Measurements from ENCODE around the gene COLEC11. TPM values are rescaled to one million over a fixed set of nuclear protein-coding genes. Genes with fewer than 3 reads are reported as not detected.

COLEC11 gene
- total and polyA plus RNA-seq, 2 donors (not counting 1 experiment from before 2014, with no cell fraction given) = not detected

GRCh38 chr2:3670376-3670775, 75.5 kb downstream of the COLEC11 start:
- POLR2A ChIA-PET = no interaction called here
- ATAC-seq (ENCODE audit: low read depth) = no peak
- TF ChIP-seq CTCF (IDR thresholded peaks at IDR 0.05) = no peak
- Mint-ChIP-seq H3K27ac (no peak overlapping the region), H3K9me3 (ENCODE audit: insufficient read depth) (no peaks in the 10 kb centered on the region), H3K4me3 (no peak overlapping the region), H3K4me1 (no peaks in the 10 kb centered on the region), H3K27me3 (peaks cover 11% of the 10 kb centered on the region)
- Histone ChIP-seq H3K27ac (ENCODE audit: low read length in 2 of 2) (no peak overlapping the region), H3K4me3 (ENCODE audit: control extremely low read depth in 1 of 5, extremely low read depth in 1 of 5, insufficient read depth in 1 of 5, low read depth in 2 of 5, low read length in 4 of 5) (no peak overlapping the region), H2AFZ (ENCODE audit: insufficient read depth, low read depth, low read length, poor library complexity, severe bottlenecking) (no peak overlapping the region), H3K9me3 (ENCODE audit: control extremely low read depth in 1 of 3, control insufficient read depth in 2 of 3, insufficient read depth in 1 of 3, low read length in 2 of 3) (no peaks in the 10 kb centered on the region), H3K4me1 (ENCODE audit: control insufficient read depth in 2 of 2, insufficient read depth in 2 of 2, low read length in 2 of 2) (no peaks in the 10 kb centered on the region), H3K79me2 (ENCODE audit: control insufficient read depth, insufficient read depth, low read length) (no peaks in the 10 kb centered on the region), H3K36me3 (replicated peaks in 1 of 2; ENCODE audit: control extremely low read depth in 1 of 2, control insufficient read depth in 1 of 2, extremely low read depth in 1 of 2, insufficient read depth in 2 of 2, low read length in 1 of 2) (no peaks in the 10 kb centered on the region), H3K9ac (ENCODE audit: low read length) (no peak overlapping the region), H4K20me1 (ENCODE audit: control insufficient read depth, insufficient read depth, low read length, poor library complexity, severe bottlenecking) (no peaks in the 10 kb centered on the region), H3K27me3 (replicated peaks in 1 of 4; ENCODE audit: control extremely low read depth in 1 of 4, control insufficient read depth in 3 of 4, insufficient read depth in 4 of 4, low read length in 3 of 4) (no peaks in the 10 kb centered on the region), H3K4me2 (replicated peaks; ENCODE audit: low read depth, low read length, poor library complexity, severe bottlenecking) (no peak overlapping the region)
- CTCF ChIA-PET = no interaction called here
- intact Hi-C loops (cut with micrococcal nuclease) = no loop called here
- 100% methylated on average over 6 of the region's 15 CpGs for WGBS (ENCODE audit: insufficient coverage)
- no peak for DNase-seq

- no peaks in the 10 kb centered on the region for H3K79me2 ChIP-seq (ENCODE audit: control insufficient read depth, insufficient read depth, low read length)
- H3K9ac ChIP-seq (ENCODE audit: low read length) = no peak overlapping the region
- intact Hi-C loops (cut with micrococcal nuclease) = no loop called here
- H3K36me3 ChIP-seq (replicated peaks in 1 of 2; ENCODE audit: control extremely low read depth in 1 of 2, control insufficient read depth in 1 of 2, extremely low read depth in 1 of 2, insufficient read depth in 2 of 2, low read length in 1 of 2) = no peaks in the 10 kb centered on the region
- no peak overlapping the region for H2AFZ ChIP-seq (ENCODE audit: insufficient read depth, low read depth, low read length, poor library complexity, severe bottlenecking)
- H3K27ac ChIP-seq (ENCODE audit: low read length in 2 of 2) = no peak overlapping the region
- Mint-ChIP-seq H3K4me3 (no peak overlapping the region), H3K4me1 (no peaks in the 10 kb centered on the region), H3K27me3 (peaks cover 11% of the 10 kb centered on the region), H3K27ac (no peak overlapping the region), H3K9me3 (ENCODE audit: insufficient read depth) (no peaks in the 10 kb centered on the region)
- ChIA-PET POLR2A (no interaction called here), CTCF (no interaction called here)
- no peak overlapping the region for H3K4me2 ChIP-seq (replicated peaks; ENCODE audit: low read depth, low read length, poor library complexity, severe bottlenecking)
- H3K4me3 ChIP-seq (ENCODE audit: control extremely low read depth in 1 of 5, extremely low read depth in 1 of 5, insufficient read depth in 1 of 5, low read depth in 2 of 5, low read length in 4 of 5) = no peak overlapping the region
- H3K9me3 ChIP-seq (ENCODE audit: control extremely low read depth in 1 of 3, control insufficient read depth in 2 of 3, insufficient read depth in 1 of 3, low read length in 2 of 3) = no peaks in the 10 kb centered on the region
- WGBS (ENCODE audit: insufficient coverage) = 92% methylated on average over 10 of the region's 11 CpGs
- no peaks in the 10 kb centered on the region for H4K20me1 ChIP-seq (ENCODE audit: control insufficient read depth, insufficient read depth, low read length, poor library complexity, severe bottlenecking)
- no peak for ATAC-seq (ENCODE audit: low read depth)
- no peaks in the 10 kb centered on the region for H3K4me1 ChIP-seq (ENCODE audit: control insufficient read depth in 2 of 2, insufficient read depth in 2 of 2, low read length in 2 of 2)
- H3K27me3 ChIP-seq (replicated peaks in 1 of 4; ENCODE audit: control extremely low read depth in 1 of 4, control insufficient read depth in 3 of 4, insufficient read depth in 4 of 4, low read length in 3 of 4) = no peaks in the 10 kb centered on the region
- no peak for TF ChIP-seq CTCF (IDR thresholded peaks at IDR 0.05)
- TF ChIP-seq EZH2 (IDR thresholded peaks at IDR 0.05; ENCODE audit: borderline replicate concordance, insufficient read depth, low read depth, low read length, poor library complexity, severe bottlenecking) = no peak
- DNase-seq = no peak
Measured at GRCh38 chr2:3670941-3671340, 76.0 kb downstream of the COLEC11 start.

All from B cell (primary cell).